Endothelial cell of umbilical vein (primary cell): ENCODE data around the gene FMN2. TPM values are rescaled to one million over a fixed set of nuclear protein-coding genes. Genes with fewer than 3 reads are reported as not detected.

ENCODE experiments used
- BruUV-seq: library from RNA; stranded (reverse); fragments of 400-500 nt; replicated peaks from 2 replicates; lab custom pipeline; 2021; lab: Mats Ljungman, UMichigan
- CTCF ChIA-PET: fragments of 300-600, 350-600 bp; sonication (Branson Sonifier 250); formaldehyde crosslinking; loops from one replicate; lab custom pipeline; 2021; ENCODE audit warnings: antibody characterized with exemption, inconsistent platforms; lab: Charles Lee
- POLR2A ChIA-PET: fragments of 300-600, 350-600 bp; sonication (Branson Sonifier 250); formaldehyde crosslinking; loops from one replicate; lab custom pipeline; 2021; ENCODE audit warnings: antibody characterized with exemption, inconsistent platforms; lab: Charles Lee
- DNase-seq: peaks from one replicate; pipeline ENCODE4 v3.0.0-alpha.2; 2011; ENCODE audit warnings: low read depth, low spot score
- FAIRE-seq: peaks from 2 replicates; lab custom pipeline; 2011; peaks lifted over from hg19 to GRCh38; lab: Jason Lieb, UNC
- H2AFZ ChIP-seq: 2 replicates; pipeline ENCODE4 v1.6.0; 2012; ENCODE audit warnings: low read depth, low read length, control low read depth, inconsistent platforms
- H3K27ac ChIP-seq: 2 replicates; pipeline ENCODE4 v1.5.1; 2011; ENCODE audit warnings: low read depth, mild to moderate bottlenecking, control low read depth, low read length, moderate library complexity; ENCODE audit not compliant: insufficient read depth
- H3K27me3 ChIP-seq, 2 experiments: 2 replicates each; pipeline versions ENCODE4 v1.6.0 to v1.6.1; 2011; ENCODE audit warnings: low read length in 2 of 2, mixed read lengths in 1 of 2; ENCODE audit not compliant: control insufficient read depth in 2 of 2, insufficient read depth in 2 of 2
- H3K36me3 ChIP-seq, 2 experiments: 2 replicates in 1 of 2; 3 replicates in 1 of 2; pipeline ENCODE4 v1.5.1; 2011; ENCODE audit warnings: low read length in 2 of 2, mild to moderate bottlenecking in 1 of 2, moderate library complexity in 1 of 2; ENCODE audit not compliant: control insufficient read depth in 2 of 2, insufficient read depth in 2 of 2; ENCODE audit errors: extremely low read depth in 1 of 2
- H3K4me1 ChIP-seq: 3 replicates; pipeline ENCODE4 v1.5.1; 2011; ENCODE audit warnings: mild to moderate bottlenecking, low read length; ENCODE audit not compliant: control insufficient read depth, insufficient read depth; ENCODE audit errors: extremely low read depth
- H3K4me2 ChIP-seq: 2 replicates; pipeline ENCODE4 v1.6.1; 2011; ENCODE audit warnings: low read length, control low read depth, mixed read lengths; ENCODE audit not compliant: insufficient read depth
- H3K4me3 ChIP-seq, 3 experiments: fragments of 200-600 bp in 1 of 3; sonication (generic), shearing (Covaris generic) in 1 of 3; replicated peaks in 1 of 3; 2 replicates each; pipeline ENCODE4 v1.5.1; 2011 to 2016; ENCODE audit warnings: control low read depth in 3 of 3, low read length in 3 of 3, mild to moderate bottlenecking in 2 of 3, inconsistent platforms in 1 of 3, low read depth in 1 of 3, moderate library complexity in 1 of 3; ENCODE audit not compliant: insufficient read depth in 1 of 3
- H3K79me2 ChIP-seq: 2 replicates; pipeline ENCODE4 v1.6.0; 2012; ENCODE audit warnings: low read length, inconsistent platforms; ENCODE audit not compliant: control insufficient read depth, insufficient read depth
- H3K9ac ChIP-seq: replicated peaks from 2 replicates; pipeline ENCODE3; 2011; ENCODE audit warnings: low read length, control low read depth; ENCODE audit not compliant: insufficient read depth; ENCODE audit errors: extremely low read depth
- H3K9me1 ChIP-seq: replicated peaks from 3 replicates; pipeline ENCODE4 v1.6.0; 2011; ENCODE audit warnings: mild to moderate bottlenecking, low read length; ENCODE audit not compliant: control insufficient read depth, insufficient read depth; ENCODE audit errors: extremely low read depth
- H3K9me3 ChIP-seq: replicated peaks from 2 replicates; pipeline ENCODE4 v1.5.1; 2012; ENCODE audit warnings: low read length, inconsistent platforms; ENCODE audit not compliant: control insufficient read depth, insufficient read depth
- H4K20me1 ChIP-seq: replicated peaks from 2 replicates; pipeline ENCODE3; 2011; ENCODE audit warnings: mild to moderate bottlenecking, low read length; ENCODE audit not compliant: control insufficient read depth, insufficient read depth; ENCODE audit errors: extremely low read depth
- CTCF ChIP-seq, 2 donors: IDR thresholded peaks; 1 replicate in 1 of 2; 2 replicates in 1 of 2; pipeline ENCODE4 v1.5.1; 2011; ENCODE audit warnings: low read length in 2 of 2, mild to moderate bottlenecking in 2 of 2, moderate library complexity in 2 of 2, control low read depth in 1 of 2, inconsistent platforms in 1 of 2, low read depth in 1 of 2; ENCODE audit not compliant: insufficient read depth in 1 of 2; ENCODE audit errors: extremely low read depth in 1 of 2
- EZH2 ChIP-seq: IDR thresholded peaks from 2 replicates; pipeline ENCODE4 v1.6.1; 2012; ENCODE audit warnings: borderline replicate concordance, low read depth, mild to moderate bottlenecking, moderate library complexity, low read length, inconsistent platforms; ENCODE audit not compliant: severe bottlenecking
- FOS ChIP-seq: IDR thresholded peaks from 2 replicates; pipeline ENCODE4 v1.6.1; 2011; ENCODE audit warnings: mild to moderate bottlenecking, low read length, moderate library complexity, borderline replicate concordance; ENCODE audit not compliant: insufficient read depth
- GATA2 ChIP-seq: IDR thresholded peaks from 2 replicates; pipeline ENCODE4 v1.7.0; 2011; ENCODE audit warnings: low read depth, mild to moderate bottlenecking, moderate library complexity, mixed read lengths, low read length; ENCODE audit not compliant: insufficient read length, insufficient read depth
- JUN ChIP-seq: IDR thresholded peaks from 2 replicates; pipeline ENCODE4 v1.6.1; 2011; ENCODE audit warnings: borderline replicate concordance, low read depth; ENCODE audit not compliant: insufficient read length, insufficient read depth
- MAX ChIP-seq: IDR thresholded peaks from 2 replicates; pipeline ENCODE4 v1.6.1; 2011; ENCODE audit not compliant: insufficient read depth, insufficient read length
- MYC ChIP-seq: IDR thresholded peaks from one replicate; pipeline ENCODE4 v1.6.1; 2011; ENCODE audit warnings: mild to moderate bottlenecking, low read depth, low read length
- POLR2A ChIP-seq: IDR thresholded peaks from 2 replicates; pipeline ENCODE4 v1.6.1; 2012; ENCODE audit warnings: low read depth, mild to moderate bottlenecking, control low read depth, low read length
- POLR2AphosphoS5 ChIP-seq: IDR thresholded peaks from 2 replicates; pipeline ENCODE4 v1.6.1; 2012; ENCODE audit warnings: low read depth, mild to moderate bottlenecking, control low read depth, low read length, moderate library complexity; ENCODE audit not compliant: insufficient read depth
- dilution Hi-C: fragments of 300-500 bp; cut with MboI; formaldehyde crosslinking; loops from one replicate; pipeline ENCODE4 v1.15.0; 2019; ENCODE audit warnings: low sequenced_read_pairs; ENCODE audit not compliant: extremely low pct_ligation_motif_present
- intact Hi-C: fragments of 100-400 bp; cut with micrococcal nuclease; formaldehyde crosslinking; loops from one replicate; pipeline ENCODE4 v1.10.0; 2022
- polyA plus RNA-seq, 4 experiments: library from polyadenylated mRNA; depleted of rRNA in 3 of 4; stranded (reverse) in 3 of 4; unstranded in 1 of 4; fragments of >200 nt; gene quantifications; 2 replicates each; pipeline versions ENCODE4 v1.2.1 to v1.2.3, GENCODE V29; 2011 to 2012; ENCODE audit warnings: missing spikeins in 1 of 4
- total RNA-seq: library from RNA; stranded (reverse); gene quantifications from 2 replicates; pipeline ENCODE4 v1.2.3, GENCODE V29; 2021

Gene FMN2
- total and polyA plus RNA-seq, 2 donors (not counting 3 experiments of a cell fraction or from before 2014, with no cell fraction given): not detected

- H2AFZ ChIP-seq: no peak overlapping the region
- H3K4me2 ChIP-seq: no peak overlapping the region
- no peaks in the 10 kb centered on the region for H3K9me1 ChIP-seq
- intact Hi-C loops (no loop called here), dilution Hi-C loops (no loop called here)
- H3K36me3 ChIP-seq: no peaks in the 10 kb centered on the region
- no peak for FAIRE-seq
- no peak overlapping the region for H3K9ac ChIP-seq
- H3K27me3 ChIP-seq: no peaks in the 10 kb centered on the region
- no peak for TF ChIP-seq GATA2
- no peak for TF ChIP-seq POLR2A
- TF ChIP-seq CTCF (IDR thresholded peaks at IDR 0.05; ENCODE audit: extremely low read depth in 1 of 2, insufficient read depth in 1 of 2, low read depth in 1 of 2, low read length in 2 of 2): no peak
- TF ChIP-seq POLR2AphosphoS5: no peak
- TF ChIP-seq EZH2: no peak
- no peak for TF ChIP-seq MAX
- TF ChIP-seq FOS: no peak
- no peak for TF ChIP-seq JUN
- no peak for TF ChIP-seq MYC
- ChIA-PET POLR2A (no interaction called here), CTCF (no interaction called here)
- no peak for DNase-seq
- no peaks in the 10 kb centered on the region for H4K20me1 ChIP-seq
- no peak overlapping the region for H3K4me3 ChIP-seq
- no peak overlapping the region for H3K27ac ChIP-seq
- BruUV-seq: no TSS peak
- no peaks in the 10 kb centered on the region for H3K9me3 ChIP-seq
- H3K4me1 ChIP-seq: no peaks in the 10 kb centered on the region
- H3K79me2 ChIP-seq: no peaks in the 10 kb centered on the region
Measured at GRCh38 chr1:240145120-240145519, 53.4 kb downstream of the FMN2 start.
